ENCODE results near the gene FOSL2. TPM values are rescaled to one million over a fixed set of nuclear protein-coding genes. Genes with fewer than 3 reads are reported as not detected.

Gene FOSL2
- polyA plus RNA-seq, 1 of the 3 experiments (the other 2 are of a cell fraction), result 41.7 TPM

GRCh38 chr2:28394997-28395333, 2.3 kb downstream of the FOSL2 start:
- ChIA-PET CTCF (interaction anchor here (1.5 to 10.1 kb wide), 3 partner anchors 349 to 712 kb away, joined by 3 to 67 read pairs (median 16); no protein-coding TSS in a partner anchor), POLR2A (no interaction called here)
- Histone ChIP-seq H4K20me1 (ENCODE audit: insufficient read depth) (peaks cover 29% of the 10 kb centered on the region), H2AFZ (ENCODE audit: low read depth) (no peak overlapping the region), H3K4me3 (ENCODE audit: low read depth in 2 of 2, low read length in 1 of 2) (peak overlapping the region; percentile 83 to 84; a peak in 3 of 4 replicates), H3K4me1 (ENCODE audit: control insufficient read depth in 1 of 2, insufficient read depth in 2 of 2, low read depth in 1 of 2, low read length in 1 of 2) (peaks cover 17 to 28% of the 10 kb centered on the region in 2 experiments), H3K27me3 (ENCODE audit: insufficient read depth) (no peaks in the 10 kb centered on the region), H3K27ac (ENCODE audit: low read depth in 2 of 2, low read length in 1 of 2) (peak overlapping the region; percentile 68 to 97; a peak in 3 of 4 replicates), H3K36me3 (replicated peaks in 1 of 2; ENCODE audit: control insufficient read depth in 1 of 2, insufficient read depth in 2 of 2, low read length in 1 of 2) (peaks cover 4% of the 10 kb centered on the region in 2 experiments), H3F3A (replicated peaks; ENCODE audit: insufficient read depth) (peaks cover 26% of the 10 kb centered on the region), H3K9me2 (no peaks in the 10 kb centered on the region), H3K4me2 (peak overlapping the region; percentile 89), H3K9me3 (no peaks in the 10 kb centered on the region), H3K79me2 (ENCODE audit: insufficient read depth) (peaks cover 72% of the 10 kb centered on the region), H3K9ac (peak overlapping the region; percentile 98)
- DNase-seq, result no peak
- TF ChIP-seq JUND (IDR thresholded peaks at IDR 0.05) (no peak), FOXM1 (IDR thresholded peaks at IDR 0.05; ENCODE audit: low read depth) (no peak), MXI1 (IDR thresholded peaks at IDR 0.05; ENCODE audit: low read depth, low read length) (no peak), RCOR1 (IDR thresholded peaks at IDR 0.05; ENCODE audit: low read length) (no peak), FOXJ3 (CRISPR knock-in tag; IDR thresholded peaks at IDR 0.05) (no peak), ELF1 (IDR thresholded peaks at IDR 0.05) (no peak), NFIC (IDR thresholded peaks at IDR 0.05; ENCODE audit: borderline replicate concordance) (no peak), MEF2A (IDR thresholded peaks at IDR 0.05; ENCODE audit: borderline replicate concordance, low read depth) (no peak), MAX (IDR thresholded peaks at IDR 0.05; ENCODE audit: low read depth) (no peak), YY1 (IDR thresholded peaks at IDR 0.05; ENCODE audit: low read depth) (no peak)
- WGBS (ENCODE audit: low lambda C conversion rate), result 36% methylated on average over 7 of the region's 7 CpGs

GRCh38 chr2:28395334-28396061, 2.8 kb downstream of the FOSL2 start:
- H3K4me2 ChIP-seq, result peak overlapping the region; percentile 89
- H2AFZ ChIP-seq (ENCODE audit: low read depth), result no peak overlapping the region
- peaks cover 4% of the 10 kb centered on the region in 2 experiments for H3K36me3 ChIP-seq (replicated peaks in 1 of 2; ENCODE audit: control insufficient read depth in 1 of 2, insufficient read depth in 2 of 2, low read length in 1 of 2)
- H3F3A ChIP-seq (replicated peaks; ENCODE audit: insufficient read depth), result peaks cover 25% of the 10 kb centered on the region
- no peak; the same call in 1 of the 2 replicates for TF ChIP-seq TCF12 (IDR thresholded peaks at IDR 0.05)
- TF ChIP-seq NRF1 (IDR thresholded peaks at IDR 0.05; ENCODE audit: low read depth, low read length), result no peak
- 0 out of 2 replicates have a peak, but pooled peaks have one; percentile 10 for TF ChIP-seq SIN3A (IDR thresholded peaks at IDR 0.05; ENCODE audit: borderline replicate concordance, low read depth, low read length)
- TF ChIP-seq TAF1 (IDR thresholded peaks at IDR 0.05; ENCODE audit: borderline replicate concordance, low read depth, low read length), result peak; percentile 21; the same call in 1 of the 2 replicates
- no peak for DNase-seq
- H3K27me3 ChIP-seq (ENCODE audit: insufficient read depth), result no peaks in the 10 kb centered on the region
- peaks cover 34% of the 10 kb centered on the region for H4K20me1 ChIP-seq (ENCODE audit: insufficient read depth)
- peak overlapping the region; percentile 83 to 84; a peak in 3 of 4 replicates for H3K4me3 ChIP-seq (ENCODE audit: low read depth in 2 of 2, low read length in 1 of 2)
- H3K9me3 ChIP-seq, result no peaks in the 10 kb centered on the region
- no peaks in the 10 kb centered on the region for H3K9me2 ChIP-seq
- ChIA-PET CTCF (interaction anchor here (1.0 to 10.1 kb wide), 20 partner anchors 10 to 712 kb away, joined by 3 to 67 read pairs (median 5); partner anchors contain the start of genes BABAM2 and RBKS), POLR2A (no interaction called here)
- H3K9ac ChIP-seq, result peak overlapping the region; percentile 98
- H3K79me2 ChIP-seq (ENCODE audit: insufficient read depth), result peaks cover 77% of the 10 kb centered on the region
- 43% methylated on average over 15 of the region's 15 CpGs for WGBS (ENCODE audit: low lambda C conversion rate)
- H3K4me1 ChIP-seq (ENCODE audit: control insufficient read depth in 1 of 2, insufficient read depth in 2 of 2, low read depth in 1 of 2, low read length in 1 of 2), result peaks cover 15 to 33% of the 10 kb centered on the region in 2 experiments
- H3K27ac ChIP-seq (ENCODE audit: low read depth in 2 of 2, low read length in 1 of 2), result peak overlapping the region; percentile 68 to 97; a peak in 3 of 4 replicates
